ENCODE data around the gene REV3L.

REV3L gene

DNA sequence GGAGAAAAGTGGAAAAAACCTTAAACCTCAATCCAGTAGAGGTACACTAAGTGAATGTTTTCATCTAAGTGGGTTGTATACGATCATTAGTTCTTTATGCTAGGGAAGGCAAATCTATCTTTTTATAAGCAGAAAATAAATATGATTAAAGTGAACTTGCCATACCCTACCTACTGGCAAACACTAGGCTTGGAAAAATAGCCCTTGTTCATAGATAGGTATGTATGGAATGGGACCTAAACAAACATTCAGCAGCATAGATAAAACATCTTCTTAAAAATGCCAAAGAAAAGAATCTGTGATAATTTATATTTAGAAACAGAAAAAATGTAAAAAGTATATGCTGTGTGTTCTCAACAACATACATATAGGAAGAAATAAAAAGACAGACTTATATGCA is 18.8 kb downstream of the REV3L start:
- no peak for DNase-seq (ENCODE audit: low read depth)

DNA sequence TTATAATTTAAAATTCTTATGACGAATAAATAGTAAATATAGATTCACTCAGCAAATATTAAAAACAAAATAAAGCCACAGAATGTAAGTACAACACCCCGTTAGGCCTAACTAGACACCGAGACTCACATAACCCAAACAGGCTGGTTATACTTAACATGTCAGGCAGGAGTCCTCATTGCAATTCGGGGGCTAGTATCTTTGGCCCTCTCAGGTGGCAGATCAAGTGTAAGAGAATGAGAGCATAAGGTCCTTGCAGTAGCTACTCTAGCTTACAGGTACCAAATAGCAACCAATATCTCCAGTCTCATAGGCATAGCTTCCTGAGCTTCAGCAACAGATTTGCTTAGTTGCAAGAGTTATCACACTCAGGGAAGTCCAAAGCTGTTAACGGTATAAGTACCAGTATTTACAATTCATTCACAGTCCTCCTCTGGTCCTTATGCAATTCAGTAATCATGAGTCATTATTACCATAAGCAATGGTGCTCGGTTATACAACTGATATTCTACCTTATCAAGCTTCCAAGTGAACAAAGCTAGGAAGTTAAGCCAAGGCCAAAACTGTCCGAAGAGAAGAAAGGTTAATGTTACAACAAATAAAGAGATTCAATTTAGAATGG is 20.1 kb downstream of the REV3L start:
- no peak for DNase-seq (ENCODE audit: low read depth)

DNA sequence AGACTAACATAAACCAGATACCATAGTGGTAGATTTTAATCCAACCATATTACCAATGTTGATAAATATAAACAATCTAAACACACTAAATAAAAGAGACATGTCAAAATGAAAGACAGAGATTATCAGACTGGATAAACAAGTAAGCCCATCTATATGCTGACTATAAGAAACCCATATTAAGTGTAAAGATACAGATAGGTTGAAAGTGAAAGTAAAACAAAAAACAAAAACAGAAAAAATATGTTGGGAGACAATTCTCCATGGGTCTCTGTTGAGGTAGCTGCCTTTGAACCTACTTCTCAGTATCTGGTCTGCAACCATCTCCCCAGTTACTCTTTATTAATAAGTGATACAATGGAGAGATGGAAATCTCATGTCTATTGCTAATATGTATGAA is 21.2 kb downstream of the REV3L start:
- no peak for DNase-seq (ENCODE audit: low read depth)

- no peak for DNase-seq (ENCODE audit: low read depth)
Measured at GRCh38 chr6:111458670-111459232, 24.3 kb downstream of the REV3L start.

DNA sequence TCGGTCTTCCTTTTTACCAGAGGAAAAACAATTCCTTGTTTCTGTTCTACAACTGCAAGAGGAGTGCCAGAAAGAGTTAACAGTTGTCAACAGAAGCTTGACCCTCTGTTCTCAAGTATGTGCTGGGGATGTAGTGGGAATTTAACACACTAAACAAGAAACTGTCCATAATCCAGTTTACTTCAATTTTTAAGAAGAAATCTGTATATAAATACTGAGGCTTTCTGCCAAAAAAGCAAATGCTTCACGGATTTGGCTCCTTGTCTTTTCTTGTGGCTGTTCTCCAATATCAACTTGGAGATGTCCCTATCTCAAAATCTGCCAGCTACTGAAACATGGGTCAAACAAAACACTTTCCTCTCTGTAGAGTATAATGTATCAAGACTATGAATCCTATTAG is 26.8 kb downstream of the REV3L start:
- DNase-seq (ENCODE audit: low read depth): no peak

GRCh38 chr6:111450636-111451035 is 32.4 kb downstream of the REV3L start:
- DNase-seq (ENCODE audit: low read depth): no peak

- no peak for DNase-seq (ENCODE audit: low read depth)
Measured at GRCh38 chr6:111450087-111450486, 32.9 kb downstream of the REV3L start.

DNA sequence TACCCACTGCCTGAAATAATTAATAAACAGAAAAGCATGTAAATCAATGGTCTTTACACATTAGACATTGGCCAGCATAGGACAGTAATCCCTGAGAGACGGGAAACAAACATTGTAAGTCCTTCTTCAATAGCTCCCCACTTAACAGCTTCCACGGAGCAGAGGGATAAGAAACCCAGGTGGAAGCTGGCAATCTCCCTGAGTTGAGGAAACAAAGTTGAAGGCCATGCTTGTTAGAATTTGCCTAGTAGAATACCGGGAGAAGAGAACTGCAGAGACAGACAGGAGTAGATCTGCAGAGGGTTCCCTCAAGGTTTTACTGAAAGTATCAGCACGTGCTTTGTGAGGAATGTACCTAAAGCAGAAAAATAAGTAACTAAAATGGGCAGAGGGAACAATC is 33.9 kb downstream of the REV3L start:
- DNase-seq (ENCODE audit: low read depth): no peak

DNA sequence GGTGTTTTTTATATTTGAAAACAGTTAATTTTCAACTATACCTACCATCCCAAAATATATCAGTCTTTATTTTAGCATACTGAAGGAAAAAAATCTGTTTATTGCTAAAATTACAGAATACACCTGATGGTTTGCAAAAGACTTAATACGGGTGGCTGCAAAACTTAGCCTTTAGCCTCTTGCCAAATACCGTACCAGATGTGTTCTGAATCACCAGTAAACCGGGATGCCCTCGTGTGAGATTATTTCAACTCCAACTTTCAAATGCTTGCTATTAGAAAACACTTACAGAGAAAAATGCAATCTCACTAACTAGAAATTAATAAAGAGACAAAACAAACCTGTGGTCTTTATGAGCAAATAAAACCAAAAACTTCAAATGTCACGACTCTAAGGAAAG is 36.0 kb downstream of the REV3L start:
- DNase-seq (ENCODE audit: low read depth): no peak

DNA sequence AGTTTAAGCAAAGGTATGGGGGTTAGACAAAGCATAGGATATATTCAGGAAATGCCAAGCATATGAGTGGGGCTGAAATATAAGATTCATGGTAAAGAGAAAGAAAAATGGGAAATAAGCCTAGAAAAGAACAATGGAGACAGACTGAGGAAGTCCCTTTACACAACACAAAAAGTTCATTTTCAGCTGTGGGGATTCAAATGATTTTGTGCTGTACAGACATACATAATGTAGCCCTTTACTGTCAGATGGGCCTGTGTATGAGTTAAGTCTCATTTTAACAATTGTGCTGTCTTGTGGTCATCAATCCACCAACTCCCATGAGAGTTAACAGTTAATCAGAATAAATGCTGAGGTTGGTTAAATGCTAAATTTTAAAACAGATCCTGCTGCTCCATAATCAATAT is 37.2 kb downstream of the REV3L start:
- no peak for DNase-seq (ENCODE audit: low read depth)

- DNase-seq (ENCODE audit: low read depth): no peak
Measured at GRCh38 chr6:111444794-111445193, 38.2 kb downstream of the REV3L start.

DNA sequence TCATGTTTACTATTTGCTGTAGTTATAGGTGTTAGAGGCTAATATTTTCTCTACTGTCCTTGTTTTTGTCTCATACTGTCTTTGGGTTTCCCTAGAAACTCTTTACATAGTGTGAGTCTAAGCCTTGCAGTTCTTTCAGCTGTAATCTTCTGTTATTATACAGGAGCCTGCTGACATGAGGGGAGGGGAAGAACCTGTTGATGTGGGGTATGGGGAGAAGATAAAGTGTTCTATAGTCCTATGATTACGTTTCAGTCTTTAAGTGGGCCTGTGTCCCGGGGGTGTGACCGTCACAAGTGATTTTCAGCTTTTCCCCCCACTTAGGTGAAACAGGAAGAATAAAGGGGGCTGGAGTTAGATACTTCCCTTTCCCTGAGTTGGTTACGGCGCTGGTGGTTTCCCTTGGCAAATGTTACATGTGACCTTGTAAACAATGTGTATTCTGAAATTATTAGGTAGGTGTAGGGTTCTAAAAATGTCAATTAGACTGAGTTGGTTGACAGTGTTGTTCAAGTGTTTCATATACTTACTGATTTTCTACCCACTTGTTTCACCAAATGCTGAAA is 41.3 kb downstream of the REV3L start:
- DNase-seq (ENCODE audit: low read depth): no peak

DNA sequence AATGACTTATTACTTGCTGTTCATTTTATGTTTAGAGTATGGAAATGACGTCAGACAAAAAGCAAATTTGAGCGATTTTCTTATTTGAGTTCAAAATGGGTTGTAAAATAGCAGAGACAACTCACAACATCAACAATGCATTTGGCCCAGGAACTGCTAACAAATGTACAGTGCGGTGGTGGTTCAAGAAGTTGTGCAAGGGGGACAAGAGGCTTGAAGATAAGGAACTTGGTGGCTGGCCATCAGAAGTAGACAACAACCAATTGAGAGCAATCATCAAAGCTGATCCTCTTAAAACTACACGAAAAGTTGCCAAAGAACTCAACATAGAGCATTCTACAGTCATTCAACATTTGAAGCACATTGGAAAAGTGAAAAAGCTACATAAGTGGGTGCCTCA is 43.8 kb downstream of the REV3L start:
- DNase-seq (ENCODE audit: low read depth): no peak

DNA sequence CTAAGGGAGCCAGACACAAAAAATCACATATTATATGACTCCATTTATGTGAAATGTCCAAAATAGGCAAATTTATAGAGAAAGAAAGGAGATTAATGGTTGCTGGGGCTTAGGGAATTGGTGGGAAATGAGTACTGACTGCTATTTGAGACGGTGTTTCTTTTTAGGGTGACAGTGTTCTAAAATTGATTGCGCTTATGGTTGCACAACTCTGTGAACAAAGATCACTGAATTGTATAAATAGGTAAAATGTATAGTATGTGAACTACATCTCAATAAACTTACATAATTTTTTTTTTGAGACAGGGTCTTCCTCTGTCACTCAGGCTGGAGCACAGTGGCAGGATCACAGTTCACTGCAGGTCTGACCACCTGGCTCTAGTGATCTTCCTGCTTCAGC is 45.4 kb downstream of the REV3L start:
- no peak for DNase-seq (ENCODE audit: low read depth)

- DNase-seq (ENCODE audit: low read depth): no peak
Measured at GRCh38 chr6:111432511-111432910, 50.5 kb downstream of the REV3L start.

DNA sequence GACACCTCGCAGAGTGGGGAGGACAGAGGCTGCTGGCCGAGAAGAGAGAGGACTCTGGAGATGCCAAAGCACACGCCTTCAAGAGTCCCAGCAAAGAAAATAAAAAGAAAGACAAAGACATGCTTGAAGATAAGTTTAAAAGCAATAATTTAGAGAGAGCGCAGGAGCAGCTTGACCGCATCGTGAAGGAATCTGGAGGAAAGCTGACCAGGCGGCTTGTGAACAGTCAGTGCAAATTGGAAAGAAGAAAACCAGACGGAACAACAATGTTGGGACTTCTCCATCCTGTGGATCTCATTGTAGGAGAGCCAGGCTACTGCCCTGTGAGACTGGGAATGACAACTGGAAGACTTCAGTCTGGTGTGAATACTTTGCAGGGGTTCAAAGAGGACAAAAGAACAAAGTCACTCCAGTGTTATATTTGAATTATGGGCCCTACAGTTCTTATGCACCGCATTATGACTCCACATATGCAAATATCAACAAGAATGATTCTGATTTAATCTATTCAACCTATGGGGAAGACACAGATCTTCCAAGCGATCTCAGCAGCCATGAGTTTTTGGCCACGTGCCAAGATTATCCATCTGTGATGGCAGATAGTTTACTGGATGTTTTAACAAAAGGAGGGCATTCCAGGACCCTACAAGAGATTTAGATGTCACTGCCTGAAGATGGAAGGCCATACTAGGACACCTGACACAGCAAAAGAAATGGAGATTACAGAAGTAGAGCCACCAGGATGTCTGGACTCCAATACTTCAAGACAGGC is 52.2 kb downstream of the REV3L start:
- no peak for DNase-seq (ENCODE audit: low read depth)

DNA sequence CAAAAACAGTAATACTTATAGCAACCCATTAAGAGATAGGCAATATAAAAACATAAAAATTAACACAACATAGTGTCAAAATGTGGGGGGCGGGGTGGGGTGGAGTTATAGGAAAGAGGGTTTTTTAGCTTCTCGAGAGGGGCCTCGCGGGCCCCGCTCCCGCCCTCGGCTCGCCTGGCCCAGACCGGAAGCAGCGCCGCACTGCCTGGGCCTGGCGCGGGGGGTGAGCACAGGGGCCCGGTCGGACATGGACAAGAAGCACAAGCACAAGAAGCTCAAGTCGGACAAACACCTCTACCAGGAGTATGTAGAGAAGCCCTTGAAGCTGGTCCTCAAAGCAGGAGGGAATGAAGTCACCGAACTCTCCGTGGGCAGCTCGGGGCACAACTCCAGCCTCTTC is 53.4 kb downstream of the REV3L start:
- DNase-seq (ENCODE audit: low read depth): no peak

DNA sequence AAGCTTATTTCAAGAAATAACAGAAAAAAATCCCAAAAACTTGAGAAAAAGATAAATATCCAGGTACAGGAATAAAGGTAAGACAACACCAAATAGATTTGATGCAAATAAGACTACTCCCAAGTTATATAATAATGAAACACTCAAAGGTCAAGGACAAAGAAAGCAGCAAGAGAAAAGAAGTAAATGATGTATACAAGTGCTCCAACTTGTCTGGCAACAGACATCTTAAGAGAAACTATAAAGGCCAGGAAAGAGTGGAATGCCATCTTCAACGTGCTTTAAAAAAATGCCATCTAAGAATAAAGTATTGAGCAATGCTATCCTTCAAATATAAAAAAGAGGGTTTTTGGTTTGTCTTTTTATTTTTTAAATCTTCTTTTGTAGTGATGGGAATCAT is 54.2 kb downstream of the REV3L start:
- DNase-seq (ENCODE audit: low read depth): no peak

DNA sequence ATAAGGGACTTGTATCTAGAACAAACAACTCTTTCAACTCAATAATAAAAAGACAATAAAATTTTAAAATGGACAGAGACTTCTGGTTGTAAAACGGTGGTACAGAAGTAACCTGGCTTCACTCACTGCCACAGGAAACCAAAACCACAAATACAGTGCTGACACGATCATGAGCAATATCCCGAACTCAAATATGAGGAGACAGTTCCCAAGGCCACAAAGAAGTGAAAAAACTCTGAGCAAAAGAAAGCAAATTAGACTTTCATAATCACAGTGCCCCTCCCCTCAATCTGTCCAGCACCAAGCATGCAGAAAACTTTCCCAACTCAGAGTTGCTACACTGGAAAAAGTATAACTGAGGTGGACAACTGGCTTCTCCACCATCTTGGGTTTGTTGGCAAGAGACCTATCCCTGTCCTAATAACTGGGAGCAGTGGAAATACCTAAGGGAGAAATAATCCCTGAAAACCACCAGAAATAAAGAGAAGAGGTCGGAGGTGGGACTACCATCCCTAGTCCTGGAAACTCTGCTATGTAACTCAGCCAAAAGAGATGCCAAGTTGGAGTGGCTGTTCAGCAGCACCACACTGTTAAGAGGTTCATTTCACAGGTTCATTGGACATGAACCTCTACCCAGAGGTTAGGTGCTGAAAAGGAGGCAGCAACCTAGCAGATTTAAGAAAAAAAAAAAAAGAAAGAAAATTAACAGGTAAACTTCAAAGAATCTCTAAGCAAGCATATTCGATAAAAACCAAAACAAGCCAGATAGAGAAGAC is 55.5 kb downstream of the REV3L start:
- DNase-seq (ENCODE audit: low read depth): peak; percentile 60

DNA sequence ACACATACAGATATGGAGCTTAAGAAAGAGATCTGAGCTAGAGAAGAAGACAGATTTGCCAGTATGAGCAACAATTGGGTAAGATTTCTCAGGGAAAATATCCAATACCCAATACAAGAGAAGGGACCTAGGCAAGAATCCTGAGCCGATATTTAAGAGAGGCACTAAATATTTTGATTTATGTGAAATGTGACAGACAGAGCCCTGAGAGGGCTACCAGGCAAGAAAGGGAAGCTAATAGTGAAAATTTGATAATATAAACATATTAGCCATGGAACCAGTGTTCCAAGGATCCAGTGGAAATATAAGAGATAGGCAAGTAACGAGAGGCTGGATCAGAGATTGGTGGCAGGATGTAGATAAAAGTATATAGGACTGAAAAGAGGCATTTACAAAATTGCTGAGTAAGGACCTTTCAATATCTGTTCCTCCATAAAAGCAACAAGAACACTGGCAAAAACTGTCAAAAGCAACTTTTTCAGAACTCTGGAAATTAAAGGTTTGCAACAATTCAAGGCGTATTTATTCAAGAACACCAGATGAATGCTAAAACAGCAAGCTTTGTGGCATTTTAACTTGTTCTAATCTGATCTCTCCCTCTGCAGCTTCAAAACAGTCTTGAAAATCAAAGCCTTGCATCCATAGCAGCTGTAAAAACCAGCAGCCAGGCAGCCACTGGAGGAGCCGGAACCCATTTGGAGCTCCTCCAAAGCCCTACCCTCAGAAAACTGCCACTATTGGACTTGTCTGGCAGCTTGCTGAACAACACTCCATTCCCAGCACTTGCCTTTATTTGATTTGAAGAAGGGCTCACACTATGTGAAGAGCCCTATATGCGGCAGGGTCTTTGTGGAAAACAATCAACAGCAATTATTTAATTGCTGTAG is 58.8 kb downstream of the REV3L start:
- DNase-seq (ENCODE audit: low read depth): no peak

- no peak for DNase-seq (ENCODE audit: low read depth)
Measured at GRCh38 chr6:111423055-111423633, 59.9 kb downstream of the REV3L start.

Measured in HS-27A (cell line).